Stimulated activated CD8-positive, alpha-beta memory T cell treated with anti-CD3 and anti-CD28 coated beads, Interleukin-15, amount 100 ng/mL, for 48 hours (primary cell): ENCODE measurements around the gene MGAT5B.

ENCODE experiments used
- DNase-seq, 2 donors: peaks; one replicate each; pipeline ENCODE4 v3.0.0-alpha.2; 2020; ENCODE audit warnings: low read depth in 2 of 2

Gene MGAT5B

DNA sequence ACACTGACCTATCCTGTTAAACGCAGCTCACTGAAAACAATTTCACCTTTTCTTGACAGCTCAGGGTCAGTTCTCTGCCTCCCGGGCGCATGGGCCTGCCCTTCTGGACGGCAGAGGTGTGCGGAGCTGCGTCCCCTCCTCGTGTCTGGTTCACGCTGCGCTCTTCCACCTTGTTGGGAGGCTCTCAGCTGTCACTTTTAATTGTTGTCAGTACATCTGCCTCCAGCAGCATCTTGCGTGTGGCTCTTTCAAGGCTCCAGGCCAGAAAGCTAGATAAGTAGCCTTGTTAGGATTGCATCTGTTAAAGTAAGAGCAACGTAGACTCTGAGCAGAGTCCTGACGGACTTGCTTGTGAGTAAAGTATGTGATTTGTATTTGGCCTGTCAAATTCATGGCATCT is 59.4 kb downstream of the MGAT5B start:
- no peak for DNase-seq

- DNase-seq: no peak
These were observed 59.8 kb downstream of the MGAT5B start for GRCh38 chr17:76927982-76928381.

DNA sequence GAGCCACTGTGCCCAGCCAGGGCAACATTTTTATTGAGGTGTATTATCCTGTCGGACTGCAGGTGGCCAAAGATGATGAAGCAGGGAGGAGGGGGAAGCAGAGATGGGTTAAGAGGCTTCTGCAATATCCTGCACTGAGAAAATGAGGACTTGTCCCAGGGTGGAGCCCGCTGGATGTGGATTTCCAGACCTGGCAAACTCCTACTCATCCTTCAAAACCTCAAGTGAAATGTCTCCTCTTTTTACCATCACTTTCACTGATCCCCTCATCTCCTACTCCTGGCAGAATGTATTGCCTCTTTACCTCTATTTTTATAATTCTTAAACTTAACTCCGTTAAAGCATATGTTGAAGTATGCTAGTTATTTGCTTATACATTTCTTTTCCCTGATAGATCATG is 60.9 kb downstream of the MGAT5B start:
- no peak for DNase-seq

DNA sequence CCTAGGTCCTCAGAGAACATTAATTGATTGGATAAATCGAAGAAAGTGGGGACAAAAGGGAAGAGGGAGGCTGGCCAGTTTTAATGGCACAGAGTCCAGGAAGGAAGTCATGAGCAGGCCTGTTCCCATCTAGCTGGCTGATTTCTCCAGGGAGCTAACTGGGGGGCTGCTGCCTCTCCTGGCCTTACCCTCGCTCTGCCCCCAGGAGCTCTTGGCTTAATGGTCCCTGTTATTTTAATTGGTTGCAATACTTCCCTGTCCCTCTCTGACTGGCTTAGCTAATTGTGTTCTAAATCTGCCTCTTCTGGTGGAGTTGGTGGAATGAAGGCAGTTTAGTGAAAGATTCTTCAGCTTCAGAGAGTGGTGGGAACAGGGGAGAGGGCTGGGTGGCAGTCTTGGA is 61.4 kb downstream of the MGAT5B start:
- no peak for DNase-seq

GRCh38 chr17:76930107-76930506 is 61.9 kb downstream of the MGAT5B start:
- DNase-seq: no peak

- no peak for DNase-seq
These were observed 64.5 kb downstream of the MGAT5B start for GRCh38 chr17:76932402-76933333.

DNA sequence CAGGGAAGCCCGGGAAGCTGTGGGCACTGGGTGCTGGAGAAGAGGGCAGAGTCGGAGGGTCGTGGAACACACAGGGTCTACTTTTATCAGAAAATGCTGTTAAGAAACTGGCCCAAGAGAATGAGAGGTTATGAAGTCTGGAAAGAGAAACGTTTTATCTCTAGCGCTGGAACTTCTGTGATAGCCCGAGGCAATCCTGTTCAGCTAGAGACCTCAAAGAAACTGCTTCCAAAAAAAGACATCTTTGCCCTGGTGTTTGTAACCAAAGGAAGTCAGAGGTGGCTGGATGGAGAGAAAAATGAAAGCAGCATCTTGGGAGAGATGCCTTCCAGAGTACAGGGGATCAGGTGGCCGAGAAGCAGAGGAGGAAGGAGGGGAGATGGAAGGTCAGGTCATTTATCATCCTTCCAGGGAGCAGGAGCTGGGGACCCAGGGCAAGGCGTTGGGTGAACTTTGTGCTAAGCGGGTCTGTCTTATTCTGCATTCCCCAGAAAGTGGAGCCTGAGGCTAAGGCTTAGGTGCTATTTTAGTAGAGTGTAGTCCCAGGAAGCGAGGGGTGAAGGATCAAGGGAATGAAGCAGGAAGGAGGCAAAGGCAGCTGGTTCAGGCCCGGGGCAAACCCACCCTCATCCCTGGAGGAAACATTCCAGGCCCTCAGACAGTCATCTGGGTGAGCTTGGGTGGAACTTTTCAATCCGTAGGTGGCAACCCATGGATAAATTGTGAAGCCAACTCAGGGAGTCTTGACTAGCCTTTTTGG is 66.5 kb downstream of the MGAT5B start:
- DNase-seq: no peak

DNA sequence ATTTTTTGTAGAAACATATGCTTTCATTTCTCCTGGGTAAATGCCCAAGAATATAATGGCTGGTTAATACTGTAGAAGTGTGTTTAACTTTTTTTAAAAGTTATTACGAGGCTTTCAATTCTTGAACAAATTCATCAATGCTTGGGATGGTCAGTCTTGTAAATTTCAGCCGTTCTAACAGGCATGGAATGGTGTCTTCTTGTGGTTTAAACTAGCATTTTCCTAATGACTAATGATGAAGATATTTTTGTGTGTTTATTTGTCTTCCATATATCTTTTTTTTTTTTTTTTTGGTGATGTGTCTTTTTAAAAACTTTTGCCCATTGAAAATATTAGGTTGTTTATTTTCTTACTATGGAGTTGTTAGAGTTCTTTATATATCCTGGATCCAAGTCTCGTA is 67.1 kb downstream of the MGAT5B start:
- no peak for DNase-seq

DNA sequence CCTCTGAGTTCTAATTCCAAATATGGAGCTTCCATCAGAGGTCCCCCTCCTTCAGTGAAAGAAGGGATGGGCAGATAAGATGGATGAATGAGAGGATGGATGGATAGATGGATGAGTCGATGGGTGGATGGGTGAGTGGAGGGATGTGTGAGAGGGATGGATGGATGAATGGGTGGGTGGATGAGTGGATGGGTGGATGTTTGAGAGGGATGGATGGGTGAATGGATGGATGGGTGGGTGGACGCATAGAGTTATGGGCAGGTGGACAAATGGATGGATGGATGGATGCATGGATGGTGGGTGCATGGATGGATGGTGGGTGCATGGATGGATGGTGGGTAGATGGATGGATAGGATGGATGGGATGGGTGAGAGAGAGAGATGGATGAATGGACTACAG is 69.0 kb downstream of the MGAT5B start:
- DNase-seq: no peak

GRCh38 chr17:76938009-76938408 is 69.8 kb downstream of the MGAT5B start:
- no peak for DNase-seq

- DNase-seq: no peak
These were observed 72.1 kb downstream of the MGAT5B start for GRCh38 chr17:76940295-76940694.

DNA sequence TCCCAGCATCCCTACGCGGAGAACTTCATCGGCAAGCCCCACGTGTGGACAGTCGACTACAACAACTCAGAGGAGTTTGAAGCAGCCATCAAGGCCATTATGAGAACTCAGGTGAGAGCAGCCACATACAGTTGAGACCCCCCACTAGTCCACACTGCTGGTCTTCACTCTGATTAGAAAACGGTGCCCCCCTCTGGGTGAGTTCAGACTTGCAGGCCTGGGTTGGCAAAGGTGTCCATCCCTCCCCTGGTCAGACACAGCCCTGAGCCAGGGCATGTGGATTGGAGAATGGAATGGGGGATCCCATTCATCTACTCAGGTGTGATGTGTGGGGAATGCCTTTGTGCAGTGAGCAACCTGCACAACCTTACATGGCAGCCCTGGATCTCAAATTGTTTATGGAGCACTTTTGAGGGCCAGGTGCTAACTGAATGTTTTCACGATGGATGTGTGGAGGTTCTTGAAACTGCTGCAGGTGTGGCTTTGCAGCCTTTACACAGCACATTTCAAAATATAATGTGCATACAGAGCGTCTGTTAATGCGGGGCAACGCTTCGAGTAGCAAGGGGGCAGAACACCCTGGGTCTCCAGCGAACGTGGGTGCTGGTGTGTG is 72.6 kb downstream of the MGAT5B start:
- DNase-seq: no peak

DNA sequence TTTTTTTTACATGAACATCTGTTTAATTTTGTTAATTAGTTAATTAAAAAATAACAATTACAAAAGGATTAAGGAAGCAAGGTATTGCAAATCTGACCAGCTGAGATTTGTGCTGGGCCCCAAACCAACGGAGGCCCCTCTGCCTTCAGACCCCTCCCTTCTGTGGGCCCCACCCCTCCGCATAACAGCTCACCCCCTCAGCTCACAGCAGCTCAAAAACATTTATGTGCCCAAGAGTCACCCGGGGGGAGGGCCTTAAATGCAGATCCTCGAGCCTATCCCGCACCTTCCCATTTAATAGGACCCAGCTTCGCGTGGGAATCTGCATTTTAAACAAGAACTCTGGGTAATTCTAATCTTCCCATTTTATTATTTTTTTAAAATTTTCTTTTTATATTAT is 75.0 kb downstream of the MGAT5B start:
- DNase-seq: no peak

GRCh38 chr17:76943781-76944213 is 75.6 kb downstream of the MGAT5B start:
- no peak for DNase-seq

DNA sequence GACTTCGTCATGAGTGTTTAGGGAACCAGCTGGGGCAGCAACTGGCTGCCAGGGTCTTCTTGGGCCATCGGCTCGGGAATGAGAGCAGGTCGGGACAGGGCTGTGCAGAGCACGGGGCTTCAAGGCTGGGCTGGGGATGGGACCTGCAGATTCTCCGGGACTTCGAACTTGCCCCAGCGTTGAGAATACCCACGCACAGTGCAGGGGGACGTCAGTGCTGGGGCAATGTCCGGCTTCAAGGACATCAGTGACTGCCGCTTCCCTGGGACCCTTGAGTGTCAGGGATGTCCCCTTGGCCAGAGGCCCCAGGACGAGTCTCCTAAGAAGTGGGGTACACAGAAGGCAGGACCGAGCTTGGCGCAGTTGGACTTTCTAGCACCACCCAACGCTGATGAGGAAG is 76.3 kb downstream of the MGAT5B start:
- no peak for DNase-seq

DNA sequence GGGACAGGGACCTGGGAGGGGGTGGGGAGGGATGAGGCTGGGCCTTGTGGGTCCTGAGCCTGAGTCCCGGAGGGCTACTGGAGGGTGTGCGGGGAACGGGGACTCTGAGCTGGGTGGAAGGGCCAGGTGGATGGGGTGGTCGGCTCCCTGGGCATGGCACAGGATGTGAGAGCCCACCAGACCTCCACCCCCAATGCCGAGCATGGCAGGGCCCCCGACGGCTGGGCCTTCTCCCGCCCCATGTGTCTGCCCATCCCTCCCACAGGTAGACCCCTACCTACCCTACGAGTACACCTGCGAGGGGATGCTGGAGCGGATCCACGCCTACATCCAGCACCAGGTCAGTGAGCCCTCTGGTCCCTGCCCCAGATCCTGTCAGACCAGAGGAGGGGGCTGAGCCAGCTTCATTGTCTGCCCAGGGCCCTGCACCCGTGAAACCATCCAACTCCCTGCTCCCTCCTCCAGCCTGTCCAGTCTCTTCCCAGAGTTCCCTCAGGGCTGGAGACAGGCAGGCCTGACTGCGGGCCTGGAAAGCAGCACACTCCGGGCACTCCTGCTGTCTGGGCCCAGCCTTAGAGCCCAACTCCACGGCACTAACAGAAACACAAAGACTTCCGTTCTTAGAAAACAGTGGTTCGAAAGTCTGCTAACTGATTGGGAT is 78.0 kb downstream of the MGAT5B start:
- no peak for DNase-seq

DNA sequence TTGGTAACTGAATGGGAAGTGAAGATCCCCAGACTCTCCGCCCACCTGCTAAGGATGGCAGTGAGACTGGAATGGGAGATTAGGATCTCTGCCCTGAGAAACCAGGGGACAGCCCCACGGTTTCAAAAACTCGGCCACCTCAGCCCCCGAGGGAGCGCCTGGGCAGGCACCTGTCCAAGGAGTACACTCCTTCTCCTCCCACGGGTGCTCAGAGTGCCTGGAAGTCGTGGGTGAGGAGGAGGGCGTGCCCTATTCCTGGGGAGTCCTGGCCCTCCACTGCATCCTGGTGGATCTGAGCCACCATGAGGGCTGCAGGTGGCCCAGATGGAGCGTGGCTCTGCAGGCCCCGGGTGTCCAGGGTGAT is 78.5 kb downstream of the MGAT5B start:
- no peak for DNase-seq

DNA sequence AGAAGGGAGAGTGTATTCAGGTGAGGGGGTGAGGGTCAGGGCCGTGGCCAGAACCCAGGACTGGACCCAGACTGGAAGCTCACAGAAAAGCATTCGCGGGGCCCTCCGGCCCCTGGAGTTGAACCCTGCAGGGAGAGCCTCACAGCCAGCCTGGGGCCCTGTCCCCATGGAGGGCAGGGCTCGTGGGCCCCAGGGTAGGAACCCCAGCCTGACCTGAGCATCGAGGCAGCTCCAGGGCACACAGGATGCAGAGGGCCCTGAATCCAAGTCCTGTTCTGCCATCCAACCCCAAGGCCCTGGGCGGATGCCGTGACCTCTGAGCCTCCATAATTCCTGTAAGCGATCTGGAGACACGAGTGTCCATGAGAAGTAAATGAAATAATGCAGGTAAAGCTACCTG is 79.1 kb downstream of the MGAT5B start:
- no peak for DNase-seq

DNA sequence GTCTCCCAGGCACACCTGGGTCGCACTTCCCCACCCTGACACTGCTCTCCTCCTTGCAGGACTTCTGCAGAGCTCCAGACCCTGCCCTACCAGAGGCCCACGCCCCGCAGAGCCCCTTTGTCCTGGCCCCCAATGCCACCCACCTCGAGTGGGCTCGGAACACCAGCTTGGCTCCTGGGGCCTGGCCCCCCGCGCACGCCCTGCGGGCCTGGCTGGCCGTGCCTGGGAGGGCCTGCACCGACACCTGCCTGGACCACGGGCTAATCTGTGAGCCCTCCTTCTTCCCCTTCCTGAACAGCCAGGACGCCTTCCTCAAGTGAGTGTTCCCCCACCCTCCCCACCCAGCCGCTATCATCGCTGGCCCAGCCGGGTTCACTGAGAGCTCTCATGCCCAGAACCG is 79.6 kb downstream of the MGAT5B start:
- no peak for DNase-seq

DNA sequence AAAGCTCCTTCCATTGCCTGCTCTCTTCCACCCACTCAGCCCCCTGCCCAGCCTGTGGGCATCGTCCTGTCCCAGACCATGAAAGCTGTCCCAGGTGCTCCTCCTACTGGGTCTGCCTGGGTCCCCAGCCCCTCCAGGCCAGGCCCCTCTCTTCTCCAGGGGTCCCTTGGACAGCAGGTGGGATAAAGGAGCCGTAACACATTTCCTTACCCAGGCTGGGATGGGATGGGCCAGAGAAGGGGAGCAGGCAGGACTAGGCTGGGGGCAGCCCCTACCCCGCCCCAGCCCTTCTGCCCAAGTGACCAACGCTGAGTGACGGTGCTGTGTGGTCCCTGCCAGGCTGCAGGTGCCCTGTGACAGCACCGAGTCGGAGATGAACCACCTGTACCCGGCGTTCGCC is 80.1 kb downstream of the MGAT5B start:
- no peak for DNase-seq

DNA sequence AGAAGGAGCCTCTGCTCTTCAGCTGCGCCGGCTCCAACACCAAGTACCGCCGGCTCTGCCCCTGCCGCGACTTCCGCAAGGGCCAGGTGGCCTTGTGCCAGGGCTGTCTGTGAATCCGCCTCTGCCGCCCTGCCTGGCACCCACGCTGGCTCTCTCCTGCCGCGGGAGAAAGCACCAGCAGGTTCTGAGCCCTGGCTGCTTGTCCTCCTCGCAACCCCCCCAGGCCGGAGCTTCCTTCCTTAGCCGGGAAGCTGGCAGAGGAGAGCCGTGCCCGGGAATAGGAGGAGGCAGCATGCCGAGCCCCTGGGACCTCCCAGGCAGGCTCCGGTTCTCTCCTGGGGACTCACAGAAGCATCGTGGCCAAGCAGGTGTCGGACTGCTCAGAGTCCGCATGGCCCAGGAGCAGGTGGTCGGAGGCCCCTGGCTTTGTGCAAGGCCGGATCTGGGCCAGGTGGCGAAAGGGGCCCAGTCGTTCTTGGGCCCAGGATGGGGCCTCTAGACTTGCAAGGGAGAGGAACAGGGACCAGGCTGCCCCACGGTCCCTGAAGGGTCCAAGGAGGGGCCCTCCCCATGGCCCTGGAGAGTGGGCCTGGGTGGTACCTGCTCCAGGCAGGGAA is 80.6 kb downstream of the MGAT5B start:
- no peak for DNase-seq
